Prostate gland (tissue), 2 donors: ENCODE measurements around the gene BTBD7. TPM values are rescaled to one million over a fixed set of nuclear protein-coding genes. Genes with fewer than 3 reads are reported as not detected.

Experiments
- DNase-seq: peaks from one replicate; pipeline ENCODE4 v3.0.0-alpha.2; 2019; ENCODE audit warnings: low spot score
- H3K27ac ChIP-seq, 2 donors: fragments of 200-600 bp; sonication (generic); 2 replicates each; pipeline ENCODE4 v1.5.1; 2017 to 2019
- H3K27me3 ChIP-seq: fragments of 200-600 bp; sonication (generic); replicated peaks from 2 replicates; pipeline ENCODE4 v1.5.1; 2019; ENCODE audit not compliant: insufficient read depth
- H3K36me3 ChIP-seq, 2 donors: fragments of 200-600 bp; sonication (generic); 1 replicate in 1 of 2; 2 replicates in 1 of 2; pipeline versions ENCODE4 v1.5.1 to v1.8.1; 2017 to 2019
- H3K4me1 ChIP-seq: fragments of 200-600 bp; sonication (generic); replicated peaks from 2 replicates; pipeline ENCODE4 v1.5.1; 2019
- H3K4me3 ChIP-seq, 2 donors: fragments of 200-600 bp; sonication (generic); 2 replicates each; pipeline ENCODE4 v1.5.1; 2017 to 2019
- H3K9me3 ChIP-seq: fragments of 200-600 bp; sonication (generic); 2 replicates; pipeline ENCODE4 v1.5.1; 2017
- POLR2A ChIP-seq: fragments of 450-650 bp; IDR thresholded peaks from one replicate; pipeline ENCODE4 v1.6.1; 2016; ENCODE audit warnings: antibody characterized with exemption, mild to moderate bottlenecking
- POLR2AphosphoS5 ChIP-seq: sonication (generic); formaldehyde crosslinking; IDR thresholded peaks from one replicate; pipeline ENCODE4 v1.6.1; 2017; ENCODE audit warnings: antibody characterized with exemption
- WGBS: methylation state at CpG from one replicate; pipeline ENCODE4 v1.1.5; 2018; 5-methylcytosine and 5-hydroxymethylcytosine counted together
- intact Hi-C: fragments of 100-400 bp; cut with DNase I; formaldehyde crosslinking; loops from one replicate; pipeline ENCODE4 v1.14.2; 2022
- total RNA-seq, 2 donors: library from RNA; depleted of rRNA; stranded (reverse); fragments of >200 nt; gene quantifications; one replicate each; pipeline ENCODE4 v1.1.0, GENCODE V29; 2016
- TF ChIP-seq, protein P1 (sequence below), 4 experiments: fragments of 200-600 bp in 2 of 4; fragments of 450-650 bp in 2 of 4; sonication (generic) in 2 of 4; IDR thresholded peaks; 1 replicate in 3 of 4; 2 replicates in 1 of 4; pipeline ENCODE4 v1.5.1; 2016 to 2019; ENCODE audit warnings: antibody characterized with exemption in 4 of 4, mild to moderate bottlenecking in 2 of 4, moderate library complexity in 2 of 4

BTBD7 gene
- total RNA-seq, 2 donors from 2014 or later: 23.8 to 25.8 TPM

DNA sequence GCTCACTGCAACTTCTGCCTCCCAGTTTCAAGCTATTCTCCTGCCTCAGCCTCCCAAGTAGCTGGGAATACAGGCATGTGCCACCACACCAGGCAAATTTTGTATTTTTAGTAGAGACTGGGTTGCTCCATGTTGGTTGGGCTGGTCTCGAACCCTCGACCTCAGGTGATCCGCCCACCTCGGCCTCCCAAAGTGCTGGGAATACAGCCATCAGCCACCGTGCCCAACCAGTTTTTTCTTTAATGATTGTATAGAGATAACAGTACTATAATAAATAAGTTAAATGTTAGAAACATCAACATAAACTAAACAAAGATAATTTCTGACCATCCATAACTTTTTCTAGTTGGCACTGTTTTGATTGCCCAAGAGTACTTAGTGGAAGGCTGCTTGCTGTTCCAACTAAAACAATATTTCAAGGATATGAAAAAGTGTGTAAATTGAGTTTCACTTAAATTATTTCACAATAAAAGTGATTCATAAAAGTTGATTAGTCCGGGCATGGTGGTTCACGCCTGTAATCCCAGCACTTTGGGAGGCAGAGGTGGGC, 131.6 kb downstream of the BTBD7 start:
- Histone ChIP-seq H3K4me1 (no peaks in the 10 kb centered on the region), H3K9me3 (no peaks in the 10 kb centered on the region), H3K27ac (no peak overlapping the region), H3K27me3 (no peaks in the 10 kb centered on the region), H3K36me3 (no peaks in the 10 kb centered on the region), H3K4me3 (no peak overlapping the region)
- DNase-seq: no peak
- TF ChIP-seq POLR2AphosphoS5 (no peak), POLR2A (no peak)
- TF ChIP-seq, protein P1, sequence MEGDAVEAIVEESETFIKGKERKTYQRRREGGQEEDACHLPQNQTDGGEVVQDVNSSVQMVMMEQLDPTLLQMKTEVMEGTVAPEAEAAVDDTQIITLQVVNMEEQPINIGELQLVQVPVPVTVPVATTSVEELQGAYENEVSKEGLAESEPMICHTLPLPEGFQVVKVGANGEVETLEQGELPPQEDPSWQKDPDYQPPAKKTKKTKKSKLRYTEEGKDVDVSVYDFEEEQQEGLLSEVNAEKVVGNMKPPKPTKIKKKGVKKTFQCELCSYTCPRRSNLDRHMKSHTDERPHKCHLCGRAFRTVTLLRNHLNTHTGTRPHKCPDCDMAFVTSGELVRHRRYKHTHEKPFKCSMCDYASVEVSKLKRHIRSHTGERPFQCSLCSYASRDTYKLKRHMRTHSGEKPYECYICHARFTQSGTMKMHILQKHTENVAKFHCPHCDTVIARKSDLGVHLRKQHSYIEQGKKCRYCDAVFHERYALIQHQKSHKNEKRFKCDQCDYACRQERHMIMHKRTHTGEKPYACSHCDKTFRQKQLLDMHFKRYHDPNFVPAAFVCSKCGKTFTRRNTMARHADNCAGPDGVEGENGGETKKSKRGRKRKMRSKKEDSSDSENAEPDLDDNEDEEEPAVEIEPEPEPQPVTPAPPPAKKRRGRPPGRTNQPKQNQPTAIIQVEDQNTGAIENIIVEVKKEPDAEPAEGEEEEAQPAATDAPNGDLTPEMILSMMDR (IDR thresholded peaks at IDR 0.05): no peak
- 78% methylated on average over 7 of the region's 7 CpGs for WGBS
- intact Hi-C loops: no loop called here

GRCh38 chr14:93200553-93200952, 132.3 kb downstream of the BTBD7 start:
- DNase-seq: no peak
- no peak overlapping the region for H3K27ac ChIP-seq
- H3K4me1 ChIP-seq: no peaks in the 10 kb centered on the region
- 95% methylated on average over 5 of the region's 5 CpGs for WGBS
- no peaks in the 10 kb centered on the region for H3K36me3 ChIP-seq
- no peak overlapping the region for H3K4me3 ChIP-seq
- intact Hi-C loops: no loop called here
- TF ChIP-seq POLR2AphosphoS5 (no peak), POLR2A (no peak)
- TF ChIP-seq, protein P1 (IDR thresholded peaks at IDR 0.05): no peak
- no peaks in the 10 kb centered on the region for H3K9me3 ChIP-seq
- no peaks in the 10 kb centered on the region for H3K27me3 ChIP-seq

DNA sequence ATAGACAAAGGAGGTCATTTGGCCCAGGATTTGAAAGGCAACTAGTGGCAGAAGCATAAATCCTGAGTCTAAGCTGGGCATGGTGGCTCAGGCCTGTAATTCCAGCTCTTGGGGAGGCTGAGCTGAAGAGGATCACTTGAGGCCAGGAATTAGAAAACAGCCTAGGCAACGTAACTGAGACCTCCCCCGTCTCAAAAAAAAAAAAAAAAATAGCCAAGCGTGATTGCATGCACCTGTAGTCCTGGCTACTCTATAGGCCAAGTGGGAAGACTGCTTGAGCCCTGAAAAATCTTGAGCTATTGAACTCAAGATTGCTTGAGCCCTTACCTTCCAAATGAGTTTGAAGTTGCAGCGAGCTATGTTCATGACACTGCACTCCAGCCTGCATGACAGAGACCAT, 133.8 kb downstream of the BTBD7 start:
- intact Hi-C loops: no loop called here
- H3K27ac ChIP-seq: no peak overlapping the region
- TF ChIP-seq POLR2AphosphoS5 (no peak), POLR2A (no peak)
- TF ChIP-seq, protein P1 (IDR thresholded peaks at IDR 0.05): no peak
- no peak overlapping the region for H3K4me3 ChIP-seq
- no peaks in the 10 kb centered on the region for H3K9me3 ChIP-seq
- no peaks in the 10 kb centered on the region for H3K27me3 ChIP-seq
- DNase-seq: no peak
- 95% methylated on average over 4 of the region's 4 CpGs for WGBS
- H3K4me1 ChIP-seq: no peaks in the 10 kb centered on the region
- H3K36me3 ChIP-seq: no peaks in the 10 kb centered on the region

DNA sequence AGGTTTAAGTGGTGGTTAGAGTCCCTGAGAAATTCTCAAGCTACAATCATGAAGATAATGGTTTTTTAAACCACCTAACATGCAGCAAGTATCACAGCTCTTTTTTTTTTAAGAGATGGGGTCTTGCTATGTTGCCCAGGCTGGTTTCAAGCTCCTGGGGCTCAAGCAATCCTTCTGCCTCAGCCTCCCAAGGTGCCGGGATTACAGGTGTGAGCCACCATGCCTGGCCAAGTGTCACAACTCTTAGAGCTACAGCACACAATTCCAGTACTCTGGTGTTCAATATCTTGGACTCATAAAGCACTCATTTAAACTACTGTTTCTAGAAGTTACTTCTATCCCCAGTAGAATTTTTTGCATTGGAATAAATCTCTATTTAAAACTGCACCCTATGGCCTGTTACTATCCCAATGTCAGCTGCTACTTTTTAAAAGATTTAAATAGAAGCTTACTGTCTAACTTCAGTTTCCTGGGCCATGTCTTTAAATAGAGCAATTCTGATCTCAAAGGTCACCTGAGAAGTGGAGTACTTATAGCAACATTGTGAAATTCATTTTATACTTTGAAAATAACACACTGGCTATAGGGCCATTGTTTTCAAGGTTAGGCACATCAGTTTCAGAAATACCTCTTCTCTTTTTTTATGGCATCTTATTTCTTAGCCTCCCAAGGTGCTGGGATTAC, 137.4 kb downstream of the BTBD7 start:
- Histone ChIP-seq H3K4me1 (no peaks in the 10 kb centered on the region), H3K36me3 (no peaks in the 10 kb centered on the region), H3K4me3 (no peak overlapping the region), H3K27ac (no peak overlapping the region), H3K27me3 (no peaks in the 10 kb centered on the region), H3K9me3 (no peaks in the 10 kb centered on the region)
- no peak for TF ChIP-seq POLR2AphosphoS5
- TF ChIP-seq POLR2A: no peak
- TF ChIP-seq, protein P1 (IDR thresholded peaks at IDR 0.05): no peak
- intact Hi-C loops: no loop called here
- DNase-seq: no peak
- 92% methylated on average over 1 of the region's 1 CpG for WGBS

Other genes starting within 250 kb of the BTBD7 start
- gene ITPK1, start 217.1 kb downstream of the BTBD7 start, total RNA-seq: 100 to 1,000 TPM in 1 of 2 donors, 10 to 100 TPM in 1; 77.1 to 118 TPM
- 10 to 100 TPM; 31.2 to 39.0 TPM for gene MOAP1, start 148.1 kb downstream of the BTBD7 start, total RNA-seq
- gene LYSET, start 147.7 kb downstream of the BTBD7 start, total RNA-seq: 10 to 100 TPM in 1 of 2 donors, 1 to 10 TPM in 1; 7.3 to 28.9 TPM
- gene GON7, start 126.0 kb downstream of the BTBD7 start, total RNA-seq: 10 to 100 TPM in 1 of 2 donors, 1 to 10 TPM in 1; 8.7 to 17.4 TPM
- gene UBR7, start 125.8 kb downstream of the BTBD7 start, total RNA-seq: 10 to 100 TPM; 22.4 to 26.2 TPM
- gene COX8C, start 14.1 kb upstream of the BTBD7 start, total RNA-seq: 10 to 100 TPM in 1 of 2 donors, not detected in 1; 10.8 TPM
- 1 to 10 TPM in 1 of 2 donors, under 1 TPM in 1; 0.32 to 1.0 TPM for gene UNC79, start 97.9 kb upstream of the BTBD7 start, total RNA-seq